Muscle of leg (tissue), 11 donors: ENCODE data around the gene THSD4. TPM values are rescaled to one million over a fixed set of nuclear protein-coding genes. Genes with fewer than 3 reads are reported as not detected.
"Not testable (repeated sequence)": the region's sequence is repeated elsewhere in the genome, so short reads cannot be mapped to it uniquely, and the experiment has no call there.

Experiments used
- DNase-seq: peaks from one replicate; pipeline ENCODE4 v3.0.0; 2013
- H3K27ac ChIP-seq: one replicate; pipeline ENCODE4 v1.5.1; 2013; ENCODE audit warnings: mild to moderate bottlenecking, low read length, control low read depth
- H3K27me3 ChIP-seq: one replicate; pipeline ENCODE4 v1.6.1; 2013; ENCODE audit warnings: low read length; ENCODE audit not compliant: control insufficient read depth, insufficient read depth
- H3K36me3 ChIP-seq: one replicate; pipeline ENCODE4 v1.6.1; 2013; ENCODE audit warnings: low read length; ENCODE audit not compliant: control insufficient read depth, insufficient read depth
- H3K4me1 ChIP-seq: one replicate; pipeline ENCODE4 v1.6.1; 2013; ENCODE audit warnings: low read length; ENCODE audit not compliant: control insufficient read depth, insufficient read depth
- H3K4me3 ChIP-seq: one replicate; pipeline ENCODE4 v1.5.1; 2013; ENCODE audit warnings: low read length, control low read depth
- H3K9me3 ChIP-seq: replicated peaks from 2 replicates; pipeline ENCODE4 v1.6.1; 2013; ENCODE audit warnings: low read depth, low read length; ENCODE audit not compliant: control insufficient read depth
- WGBS: methylation state at CpG from one replicate; pipeline ENCODE4 v1.1.5; 2013; ENCODE audit warnings: missing lambda C conversion rate; ENCODE audit not compliant: insufficient coverage; 5-methylcytosine and 5-hydroxymethylcytosine counted together
- polyA plus RNA-seq, 8 donors: library from polyadenylated mRNA; unstranded; fragments of 120-200 nt; gene quantifications; one replicate each; pipeline versions ENCODE4 v1.2.1 to v1.2.3, GENCODE V29; 2013; ENCODE audit warnings: inconsistent platforms in 1 of 8, low replicate concordance in 1 of 8; ENCODE audit not compliant: insufficient read length in 8 of 8, insufficient read depth in 1 of 8
- total RNA-seq: library from RNA; stranded (reverse); fragments of 120-200 nt; gene quantifications from one replicate; pipeline ENCODE4 v1.2.4, GENCODE V29; 2013

Gene THSD4
- total and polyA plus RNA-seq, 9 donors, result 17.6 to 33.8 (median 25.5) TPM

DNA sequence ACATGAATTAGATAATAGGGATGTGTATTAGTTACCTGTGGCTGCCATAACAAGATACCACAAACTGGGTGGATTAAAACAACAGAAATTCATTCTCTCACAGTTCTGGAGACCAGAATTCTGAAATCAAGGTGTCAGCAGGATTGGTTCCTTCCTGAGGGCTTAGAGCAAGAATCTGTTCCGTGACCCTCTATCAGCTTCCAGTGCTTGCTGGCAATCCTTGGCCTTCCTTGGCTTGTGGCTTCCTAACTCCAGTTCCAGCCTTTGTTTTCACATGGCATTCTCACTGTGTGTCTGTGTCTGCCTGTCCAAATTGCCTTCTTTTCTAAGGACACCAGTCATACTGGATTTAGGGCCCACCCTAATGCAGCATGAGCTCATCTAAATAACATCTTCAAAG is 600.6 kb downstream of the THSD4 start:
- DNase-seq, result no peak
- Histone ChIP-seq H3K4me3 (no peak overlapping the region), H3K36me3 (no peaks in the 10 kb centered on the region), H3K9me3 (no peaks in the 10 kb centered on the region), H3K27me3 (no peaks in the 10 kb centered on the region), H3K27ac (no peak overlapping the region), H3K4me1 (peaks cover 3% of the 10 kb centered on the region)
- 68% methylated on average over 1 of the region's 1 CpG for WGBS

DNA sequence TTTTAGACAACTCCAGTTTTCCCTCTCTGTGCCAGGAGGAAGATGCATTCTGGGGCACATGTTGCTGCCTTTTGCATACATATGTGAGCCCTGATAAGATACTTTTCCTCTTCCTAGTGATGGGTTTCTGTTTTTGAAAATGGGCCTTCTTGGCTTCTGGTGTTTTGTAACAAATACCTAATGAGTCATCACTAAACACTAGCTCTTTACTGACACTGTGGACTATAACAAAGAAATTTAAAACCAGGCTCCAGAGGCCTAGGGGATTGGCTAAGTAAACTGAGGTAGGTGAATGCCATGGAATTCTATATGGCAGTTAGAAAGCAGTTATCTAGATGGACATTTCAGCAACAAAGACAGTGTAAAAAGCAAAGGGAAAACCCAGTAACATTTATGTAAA is 601.7 kb downstream of the THSD4 start:
- no peaks in the 10 kb centered on the region for H3K27me3 ChIP-seq
- H3K36me3 ChIP-seq, result no peaks in the 10 kb centered on the region
- no peak overlapping the region for H3K4me3 ChIP-seq
- DNase-seq, result no peak
- no peak overlapping the region for H3K27ac ChIP-seq
- peaks cover 3% of the 10 kb centered on the region for H3K4me1 ChIP-seq
- no peaks in the 10 kb centered on the region for H3K9me3 ChIP-seq

DNA sequence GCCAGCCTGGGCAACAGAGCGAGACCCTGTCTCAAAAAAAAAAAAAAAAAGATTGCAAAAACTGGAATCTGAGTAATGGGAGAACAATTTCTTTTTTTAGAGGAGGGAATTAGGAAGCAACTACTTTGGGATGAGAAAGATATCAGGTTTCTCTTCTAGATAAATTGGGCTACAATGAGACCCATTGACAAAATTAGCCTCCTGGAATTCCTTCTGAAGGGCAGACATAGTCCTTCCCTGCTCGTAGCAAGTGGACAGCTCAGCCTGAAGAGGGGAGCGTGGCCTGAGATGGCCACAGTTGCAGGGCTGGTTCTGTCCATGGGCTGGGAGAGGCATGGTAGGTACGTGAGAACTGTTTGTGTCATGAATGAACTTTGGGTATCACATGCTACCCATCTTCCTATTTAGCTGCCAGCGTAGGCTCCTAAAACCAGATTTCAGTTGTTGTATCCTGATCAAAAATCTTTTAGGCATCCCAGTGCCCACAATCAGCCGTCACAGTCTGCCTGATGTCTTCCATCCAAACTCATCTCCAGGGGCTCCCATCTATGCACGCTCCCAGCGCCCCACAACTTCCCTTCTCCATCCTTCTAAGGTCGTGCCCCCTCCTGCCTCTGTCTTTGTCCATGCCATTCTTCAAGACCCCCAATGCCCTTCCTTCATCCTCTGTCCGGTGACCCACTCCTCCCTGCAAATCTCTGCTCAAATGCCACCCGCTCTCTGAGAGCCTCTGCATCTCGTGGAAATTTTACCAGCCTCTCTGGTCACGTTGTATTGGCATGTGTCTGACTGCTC is 603.0 kb downstream of the THSD4 start:
- no peak overlapping the region for H3K4me3 ChIP-seq
- no peaks in the 10 kb centered on the region for H3K9me3 ChIP-seq
- H3K4me1 ChIP-seq, result no peaks in the 10 kb centered on the region
- no peak for DNase-seq
- 84% methylated on average over 9 of the region's 13 CpGs for WGBS
- no peak overlapping the region for H3K27ac ChIP-seq
- no peaks in the 10 kb centered on the region for H3K36me3 ChIP-seq
- no peaks in the 10 kb centered on the region for H3K27me3 ChIP-seq

DNA sequence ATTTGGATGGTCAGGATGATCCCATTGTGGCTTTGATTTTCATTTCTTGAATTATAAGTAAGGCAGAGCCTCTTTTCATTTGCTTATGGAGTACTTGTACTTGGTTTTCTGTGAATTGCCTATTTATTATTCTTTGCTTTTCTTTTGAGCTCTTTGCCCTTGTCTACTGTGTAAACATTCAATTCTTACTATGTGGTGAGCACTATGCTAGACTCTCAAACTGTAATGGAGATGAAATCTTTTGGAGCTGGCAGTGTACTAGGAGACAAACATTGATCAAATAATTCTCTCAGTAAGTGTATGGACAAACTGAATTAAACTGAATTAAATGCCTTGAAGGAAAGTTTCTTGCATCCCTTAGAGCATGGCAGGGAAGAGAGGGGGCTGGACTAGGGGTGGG is 608.1 kb downstream of the THSD4 start:
- no peak overlapping the region for H3K27ac ChIP-seq
- no peak for DNase-seq
- no peaks in the 10 kb centered on the region for H3K9me3 ChIP-seq
- no peaks in the 10 kb centered on the region for H3K4me1 ChIP-seq
- H3K27me3 ChIP-seq, result no peaks in the 10 kb centered on the region
- no peaks in the 10 kb centered on the region for H3K36me3 ChIP-seq
- H3K4me3 ChIP-seq, result no peak overlapping the region

DNA sequence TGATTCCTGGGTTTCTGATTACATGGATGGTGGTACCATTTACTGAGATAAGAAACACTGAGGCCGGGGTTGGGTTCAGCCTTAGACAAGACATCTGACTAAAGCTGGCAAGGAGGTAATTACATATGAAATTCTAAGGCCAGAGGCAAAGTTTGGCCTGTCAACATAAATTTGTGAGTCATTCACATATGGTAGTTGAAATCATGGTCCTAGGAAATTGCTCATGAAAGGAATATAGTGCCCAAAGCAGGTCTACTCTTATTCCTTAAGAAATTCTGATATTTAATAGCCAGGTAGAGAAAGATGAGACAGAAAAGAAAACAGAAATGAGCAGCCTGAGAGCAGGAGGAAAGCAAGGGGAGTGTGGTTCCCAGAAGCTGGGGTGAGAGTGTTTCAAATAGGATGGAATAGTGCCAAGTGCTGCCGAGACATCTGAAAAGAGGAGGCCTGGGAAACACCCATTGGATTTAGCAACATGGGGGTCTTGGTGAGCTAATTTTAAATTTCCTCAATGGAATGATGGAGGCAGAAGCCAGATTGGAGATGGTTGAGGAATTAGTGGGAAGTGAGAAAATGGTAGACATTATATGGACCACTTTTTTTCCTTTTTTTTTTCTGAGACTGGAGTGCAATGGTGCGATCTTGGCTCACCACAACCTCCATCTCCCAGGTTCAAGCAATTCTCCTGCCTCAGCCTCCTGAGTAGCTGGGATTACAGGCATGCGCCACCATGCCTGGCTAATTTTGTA is 610.1 kb downstream of the THSD4 start:
- not testable (repeated sequence) for H3K27ac ChIP-seq, H3K36me3 ChIP-seq, H3K27me3 ChIP-seq, DNase-seq, H3K4me3 ChIP-seq, H3K9me3 ChIP-seq, H3K4me1 ChIP-seq
- WGBS, result 59% methylated on average over 3 of the region's 4 CpGs

DNA sequence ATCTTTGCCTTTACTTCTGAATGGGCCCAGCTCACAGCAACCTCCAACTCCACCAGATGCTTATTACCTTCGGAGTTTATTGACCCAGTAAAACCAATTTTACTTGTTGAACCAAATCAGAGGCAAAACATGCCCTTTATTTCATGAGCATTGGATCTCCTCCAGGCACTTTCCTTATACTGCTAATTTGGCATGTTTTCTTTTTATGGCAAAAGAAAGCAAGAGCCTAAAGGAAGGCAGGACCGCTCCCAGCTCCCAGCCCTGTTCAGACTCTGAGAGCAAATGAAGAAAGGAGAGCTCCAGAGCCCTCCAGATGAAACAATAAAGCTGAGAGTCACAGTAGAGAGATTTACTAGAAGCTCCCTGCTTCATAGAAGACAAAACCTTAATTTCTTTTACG is 613.6 kb downstream of the THSD4 start:
- Histone ChIP-seq H3K27ac (no peak overlapping the region), H3K4me1 (peaks cover 5% of the 10 kb centered on the region), H3K4me3 (no peak overlapping the region), H3K27me3 (no peaks in the 10 kb centered on the region), H3K9me3 (no peaks in the 10 kb centered on the region), H3K36me3 (peaks cover 7% of the 10 kb centered on the region)
- WGBS, result 100% methylated on average over 1 of the region's 3 CpGs
- DNase-seq, result no peak

DNA sequence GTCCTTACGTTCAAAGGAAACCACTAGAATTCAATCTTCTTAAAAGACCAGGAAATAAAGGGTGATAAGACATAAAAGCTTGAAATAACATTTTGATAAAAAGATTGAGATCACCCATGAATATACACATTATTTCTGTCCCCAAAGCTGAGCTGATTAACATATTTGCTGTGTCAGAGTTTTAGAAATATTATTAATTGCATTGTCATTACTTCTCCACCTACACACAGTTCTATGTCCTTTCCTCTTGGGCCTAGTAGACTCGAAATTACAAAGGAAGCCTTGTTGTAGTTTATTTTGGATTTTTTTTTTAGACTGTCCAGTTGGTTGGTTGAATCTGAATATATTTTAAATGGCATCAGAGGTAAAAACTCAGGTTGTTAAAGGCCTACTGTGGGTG is 614.0 kb downstream of the THSD4 start:
- Histone ChIP-seq H3K9me3 (no peaks in the 10 kb centered on the region), H3K36me3 (peaks cover 7% of the 10 kb centered on the region), H3K27ac (no peak overlapping the region), H3K27me3 (no peaks in the 10 kb centered on the region), H3K4me3 (no peak overlapping the region), H3K4me1 (peaks cover 5% of the 10 kb centered on the region)
- no peak for DNase-seq
- WGBS, result no CpG with 5 or more reads among the region's 2 CpGs

DNA sequence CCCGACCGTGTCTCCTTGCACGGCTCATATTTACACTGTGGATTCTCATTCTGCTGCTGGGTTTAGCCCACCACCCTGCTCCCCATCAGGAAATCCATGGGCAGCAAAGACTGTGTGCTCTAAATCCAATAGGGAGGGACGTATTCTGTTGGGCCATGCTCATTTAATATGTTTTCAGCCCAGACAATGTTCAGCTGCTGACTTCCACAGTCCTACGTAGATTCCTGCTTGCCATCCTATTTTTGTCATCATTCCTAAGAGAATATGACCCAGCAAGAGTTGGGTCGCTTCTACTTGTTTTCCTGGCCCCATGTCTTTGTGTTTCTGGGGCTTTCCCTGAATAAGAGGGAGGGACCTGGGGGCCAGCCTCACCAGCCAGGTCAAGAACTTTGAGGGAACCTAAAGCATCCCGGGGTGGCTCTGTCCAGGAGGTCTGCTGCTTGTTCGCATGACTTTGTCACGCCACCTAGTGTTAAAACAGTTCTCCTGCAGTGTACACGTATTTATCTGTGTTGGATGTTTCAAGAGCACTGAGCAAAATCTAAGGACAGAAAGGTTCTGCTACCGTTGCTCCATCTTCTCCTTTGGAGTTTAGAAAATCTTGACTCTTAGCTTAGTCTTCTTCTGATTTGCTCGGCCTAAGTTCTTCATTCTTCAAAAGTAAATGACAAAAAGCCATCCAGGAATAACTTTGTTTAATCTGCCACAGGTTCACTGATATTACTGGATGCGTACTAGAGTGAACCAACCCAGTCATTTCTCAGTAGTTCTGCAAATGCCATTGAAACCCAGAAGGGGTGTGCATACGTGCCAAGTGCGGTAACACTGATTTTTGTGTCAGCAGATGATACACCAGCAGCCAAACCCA is 615.2 kb downstream of the THSD4 start:
- Histone ChIP-seq H3K4me1 (peaks cover 5% of the 10 kb centered on the region), H3K9me3 (no peaks in the 10 kb centered on the region), H3K27me3 (no peaks in the 10 kb centered on the region), H3K36me3 (peaks cover 9% of the 10 kb centered on the region), H3K27ac (no peak overlapping the region), H3K4me3 (no peak overlapping the region)
- peak; percentile 82 for DNase-seq
- 53% methylated on average over 10 of the region's 15 CpGs for WGBS

DNA sequence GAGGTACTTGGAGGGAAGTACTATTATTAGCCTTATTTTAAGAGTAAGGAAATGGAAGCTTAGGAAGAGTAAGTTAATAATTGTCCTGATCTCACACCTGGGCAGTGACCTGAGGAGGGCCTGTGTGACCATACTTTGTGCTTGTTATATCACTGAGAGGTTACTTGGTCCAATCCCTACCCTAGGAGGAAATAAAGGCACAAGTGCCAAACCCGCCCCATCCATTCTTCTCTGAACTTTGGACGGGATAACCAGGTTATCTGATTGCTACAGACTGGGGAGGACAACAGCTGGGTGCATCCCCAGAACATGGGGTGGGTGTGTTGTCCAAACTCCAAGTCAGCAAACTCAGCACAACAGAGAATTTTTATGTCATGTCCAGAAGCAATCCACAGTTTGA is 617.4 kb downstream of the THSD4 start:
- no peak for DNase-seq
- no peaks in the 10 kb centered on the region for H3K9me3 ChIP-seq
- peaks cover 11% of the 10 kb centered on the region for H3K36me3 ChIP-seq
- H3K4me1 ChIP-seq, result peaks cover 5% of the 10 kb centered on the region
- H3K27ac ChIP-seq, result no peak overlapping the region
- H3K27me3 ChIP-seq, result no peaks in the 10 kb centered on the region
- 80% methylated on average over 2 of the region's 2 CpGs for WGBS
- no peak overlapping the region for H3K4me3 ChIP-seq

DNA sequence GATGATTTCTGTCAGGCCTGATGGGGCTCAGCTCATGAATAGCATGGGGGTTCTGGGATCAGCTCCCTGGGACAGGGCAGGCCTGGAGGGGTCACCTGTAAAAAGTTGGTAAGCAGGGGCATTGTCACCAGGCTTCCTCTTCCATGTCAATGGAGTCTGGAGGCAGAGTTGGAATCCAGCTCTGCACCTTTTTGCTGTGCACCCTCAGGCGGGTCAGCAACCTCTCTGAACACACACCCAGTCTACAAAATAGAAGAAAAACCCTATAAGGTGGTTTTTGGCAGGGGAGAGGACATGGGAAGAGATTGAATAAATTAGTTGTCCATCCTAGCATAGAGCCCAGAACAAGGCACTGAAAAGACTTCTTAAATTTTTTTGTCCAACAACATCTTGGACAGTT is 617.9 kb downstream of the THSD4 start:
- H3K4me1 ChIP-seq, result peaks cover 5% of the 10 kb centered on the region
- H3K27me3 ChIP-seq, result no peaks in the 10 kb centered on the region
- H3K27ac ChIP-seq, result no peak overlapping the region
- no CpG with 5 or more reads among the region's 1 CpG for WGBS
- H3K9me3 ChIP-seq, result no peaks in the 10 kb centered on the region
- DNase-seq, result no peak
- H3K4me3 ChIP-seq, result no peak overlapping the region
- peaks cover 16% of the 10 kb centered on the region for H3K36me3 ChIP-seq
